ENCODE measurements around the gene EEPD1. TPM values are rescaled to one million over a fixed set of nuclear protein-coding genes. Genes with fewer than 3 reads are reported as not detected.

Gene EEPD1
- total RNA-seq, 1 donor from 2014 or later = 10.8 TPM

GRCh38 chr7:36216063-36216684 lies 63.1 kb downstream of the EEPD1 start:
- no peak for DNase-seq (ENCODE audit: low read depth)
- H3K4me3 ChIP-seq (ENCODE audit: low read depth, low read length) = no peak overlapping the region
- TF ChIP-seq CTCF (conservative IDR thresholded peaks at IDR 0.05; ENCODE audit: low read depth, low read length) = no peak

GRCh38 chr7:36217211-36217960 lies 64.3 kb downstream of the EEPD1 start:
- DNase-seq (ENCODE audit: low read depth) = no peak
- no peak for TF ChIP-seq CTCF (conservative IDR thresholded peaks at IDR 0.05; ENCODE audit: low read depth, low read length)
- H3K4me3 ChIP-seq (ENCODE audit: low read depth, low read length) = no peak overlapping the region

- no peak for DNase-seq (ENCODE audit: low read depth)
- no peak for TF ChIP-seq CTCF (conservative IDR thresholded peaks at IDR 0.05; ENCODE audit: low read depth, low read length)
- H3K4me3 ChIP-seq (ENCODE audit: low read depth, low read length) = no peak overlapping the region
Observed at GRCh38 chr7:36217961-36218284, 64.9 kb downstream of the EEPD1 start.

GRCh38 chr7:36219429-36219828 lies 66.4 kb downstream of the EEPD1 start:
- no peak for TF ChIP-seq CTCF (conservative IDR thresholded peaks at IDR 0.05; ENCODE audit: low read depth, low read length)
- no peak overlapping the region for H3K4me3 ChIP-seq (ENCODE audit: low read depth, low read length)
- DNase-seq (ENCODE audit: low read depth) = no peak

GRCh38 chr7:36223851-36224250 lies 70.8 kb downstream of the EEPD1 start:
- DNase-seq (ENCODE audit: low read depth) = no peak
- no peak for TF ChIP-seq CTCF (conservative IDR thresholded peaks at IDR 0.05; ENCODE audit: low read depth, low read length)
- no peak overlapping the region for H3K4me3 ChIP-seq (ENCODE audit: low read depth, low read length)

- no peak for TF ChIP-seq CTCF (conservative IDR thresholded peaks at IDR 0.05; ENCODE audit: low read depth, low read length)
- DNase-seq (ENCODE audit: low read depth) = no peak
- H3K4me3 ChIP-seq (ENCODE audit: low read depth, low read length) = no peak overlapping the region
Observed at GRCh38 chr7:36224934-36225858, 72.1 kb downstream of the EEPD1 start.

Data from epithelial cell of proximal tubule (primary cell).